Measurements from ENCODE around the gene WDR48. TPM values are rescaled to one million over a fixed set of nuclear protein-coding genes. Genes with fewer than 3 reads are reported as not detected.
"Not testable (repeated sequence)": the region's sequence is repeated elsewhere in the genome, so short reads cannot be mapped to it uniquely, and the experiment has no call there.

Gene WDR48
- total RNA-seq, 1 experiment from 2014 or later, result 27.1 TPM

DNA sequence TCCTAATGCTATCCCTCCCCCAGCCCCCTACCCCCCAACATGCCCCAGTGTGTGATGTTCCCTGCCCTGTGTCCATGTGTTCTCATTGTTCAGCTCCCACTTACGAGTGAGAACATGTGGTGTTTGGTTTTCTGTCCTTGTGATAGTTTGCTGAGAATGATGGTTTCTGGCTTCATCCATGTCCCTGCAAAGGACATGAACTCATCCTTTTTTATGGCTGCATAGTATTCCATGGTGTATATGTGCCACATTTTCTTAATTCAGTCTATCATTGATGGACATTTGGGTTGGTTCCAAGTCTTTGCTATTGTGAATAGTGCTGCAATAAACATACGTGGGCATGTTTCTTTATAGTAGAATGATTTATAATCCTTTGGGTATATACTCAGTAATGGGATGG lies 9.4 kb downstream of the WDR48 start:
- in situ Hi-C loops (cut with HindIII; ENCODE audit: low sequenced_read_pairs); DNase-seq (ENCODE audit: low spot score): not testable (repeated sequence)

DNA sequence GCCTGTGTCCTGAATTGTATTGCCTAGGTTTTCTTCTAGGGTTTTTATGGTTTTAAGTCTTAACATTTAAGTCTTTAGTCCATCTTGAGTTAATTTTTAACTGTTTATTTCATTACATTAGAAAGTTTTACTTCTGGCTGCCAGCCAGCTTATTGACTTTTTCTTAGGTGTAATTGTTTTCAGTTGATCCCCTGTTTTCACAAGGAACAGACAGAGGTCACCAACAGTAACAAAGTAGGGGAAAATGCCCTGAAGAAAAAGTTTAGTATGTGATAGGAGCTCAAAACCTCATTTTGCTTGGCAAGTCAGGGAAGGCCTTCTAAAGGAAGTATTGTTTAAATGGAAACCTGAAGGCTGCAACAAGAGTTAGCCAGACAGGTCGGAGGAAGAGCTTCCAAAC lies 10.4 kb downstream of the WDR48 start:
- no peak for DNase-seq (ENCODE audit: low spot score)
- in situ Hi-C loops (cut with HindIII; ENCODE audit: low sequenced_read_pairs), result no loop called here

DNA sequence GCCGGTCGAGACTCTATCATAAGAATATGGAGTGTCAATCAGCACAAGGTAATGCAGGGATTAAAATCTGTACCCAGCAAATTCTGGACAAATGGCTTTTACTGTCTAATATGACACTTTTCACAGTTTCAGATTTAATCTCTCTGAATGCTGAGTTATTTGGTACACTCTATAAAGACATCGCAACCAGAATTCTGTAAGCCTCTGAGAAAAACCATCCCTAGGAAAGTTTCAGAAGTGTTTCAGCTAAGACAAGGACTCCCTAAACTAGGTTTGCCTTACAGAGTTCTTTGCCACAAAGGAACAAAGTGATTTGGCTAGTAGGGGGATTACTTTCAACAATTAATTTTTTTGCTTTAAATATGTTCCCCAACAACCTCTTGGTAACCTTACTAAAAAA lies 11.3 kb downstream of the WDR48 start:
- no peak for DNase-seq (ENCODE audit: low spot score)
- in situ Hi-C loops (cut with HindIII; ENCODE audit: low sequenced_read_pairs), result no loop called here

DNA sequence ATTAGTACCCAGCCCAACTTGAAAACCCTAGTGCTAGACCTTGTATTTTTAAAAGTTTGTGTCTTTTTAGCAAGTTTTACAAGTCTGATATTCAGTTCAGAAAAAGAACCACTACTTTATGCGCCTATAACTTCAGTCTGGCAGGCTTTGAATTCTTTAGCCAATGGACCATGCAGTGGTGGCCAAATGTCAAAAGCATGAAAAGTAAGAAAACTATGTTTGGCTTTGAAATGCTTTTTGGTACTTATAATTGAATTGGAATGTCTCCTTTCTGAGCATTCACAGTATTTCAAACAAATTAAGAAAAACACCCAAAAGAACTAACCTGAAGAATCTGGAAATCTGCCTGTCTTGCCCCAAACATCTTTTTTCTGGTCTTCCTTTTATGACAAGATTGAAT lies 12.8 kb downstream of the WDR48 start:
- in situ Hi-C loops (cut with HindIII; ENCODE audit: low sequenced_read_pairs), result no loop called here
- no peak for DNase-seq (ENCODE audit: low spot score)

GRCh38 chr3:39065197-39065596 lies 13.4 kb downstream of the WDR48 start:
- in situ Hi-C loops (cut with HindIII; ENCODE audit: low sequenced_read_pairs), result no loop called here
- DNase-seq (ENCODE audit: low spot score), result peak; percentile 40

- DNase-seq (ENCODE audit: low spot score), result no peak
- in situ Hi-C loops (cut with HindIII; ENCODE audit: low sequenced_read_pairs), result no loop called here
Observed at GRCh38 chr3:39067286-39067685, 15.5 kb downstream of the WDR48 start.

DNA sequence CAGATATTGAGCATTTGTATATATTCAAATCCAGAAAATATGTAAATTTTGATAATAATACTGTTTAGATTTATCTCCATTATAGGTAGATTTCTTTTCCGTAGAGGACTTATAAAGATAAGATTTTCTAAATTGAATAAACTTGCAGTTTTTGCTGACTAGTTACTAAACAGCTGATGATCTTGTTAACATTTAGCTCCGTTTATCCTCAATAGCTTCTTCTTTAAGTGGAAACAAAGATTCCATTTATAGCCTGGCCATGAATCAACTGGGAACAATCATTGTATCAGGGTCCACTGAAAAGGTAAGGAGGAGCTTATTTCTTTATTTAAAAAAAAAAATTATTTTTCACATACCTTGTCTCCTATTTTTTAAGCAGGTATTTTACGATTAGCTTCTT lies 16.7 kb downstream of the WDR48 start:
- no peak for DNase-seq (ENCODE audit: low spot score)
- in situ Hi-C loops (cut with HindIII; ENCODE audit: low sequenced_read_pairs), result no loop called here

- in situ Hi-C loops (cut with HindIII; ENCODE audit: low sequenced_read_pairs), result no loop called here
- no peak for DNase-seq (ENCODE audit: low spot score)
Observed at GRCh38 chr3:39075910-39076309, 24.1 kb downstream of the WDR48 start.

DNA sequence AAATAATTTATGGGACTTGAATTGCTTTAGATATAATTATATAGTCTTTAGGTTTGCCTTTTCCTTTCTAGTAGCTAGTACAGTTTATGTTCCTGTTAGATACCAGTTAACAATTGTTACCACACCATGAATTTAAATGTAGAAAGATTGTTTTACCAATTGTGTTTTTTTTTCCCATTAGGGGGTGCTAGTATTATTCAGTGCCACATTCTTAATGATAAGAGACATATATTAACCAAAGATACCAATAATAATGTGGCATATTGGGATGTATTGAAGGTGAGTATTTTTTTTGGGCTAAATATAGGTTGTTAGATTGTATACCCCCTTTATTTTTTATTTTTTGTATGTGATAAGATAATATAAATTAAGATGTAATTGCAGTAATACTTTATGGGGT lies 27.7 kb downstream of the WDR48 start:
- in situ Hi-C loops (cut with HindIII; ENCODE audit: low sequenced_read_pairs), result no loop called here
- DNase-seq (ENCODE audit: low spot score), result no peak

GRCh38 chr3:39080026-39080425 lies 28.2 kb downstream of the WDR48 start:
- in situ Hi-C loops (cut with HindIII; ENCODE audit: low sequenced_read_pairs), result no loop called here
- DNase-seq (ENCODE audit: low spot score), result no peak

DNA sequence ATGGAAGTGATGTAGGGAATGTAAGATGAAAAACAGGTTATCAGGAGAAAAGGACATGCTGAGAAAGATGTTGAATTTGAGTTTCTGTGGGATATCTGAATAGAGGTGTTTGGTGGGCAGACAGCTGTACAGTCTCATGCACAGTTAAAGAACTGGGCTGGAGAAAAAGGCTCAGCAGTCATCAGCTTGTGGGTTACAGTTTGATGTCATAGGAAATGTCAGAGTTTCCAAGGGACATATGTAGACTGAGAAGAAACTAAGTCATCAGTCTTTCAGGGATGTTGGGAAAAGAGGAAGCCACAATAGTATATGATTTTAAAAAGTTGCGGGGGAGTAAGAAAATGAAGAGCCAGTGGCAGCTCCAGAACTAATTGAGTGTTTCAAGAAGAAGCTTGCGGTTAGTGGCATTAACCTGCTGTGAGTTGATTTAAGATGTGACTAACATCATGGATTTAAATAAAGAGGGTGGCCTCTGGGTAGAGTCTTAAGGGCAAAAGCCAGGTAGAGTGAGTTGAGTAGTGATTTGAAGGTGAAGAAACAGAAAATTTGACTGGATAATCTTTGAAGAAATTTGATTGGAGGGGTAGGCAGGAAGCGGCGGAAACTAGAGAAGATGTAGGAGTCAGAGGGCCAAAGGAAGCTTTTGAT lies 31.0 kb downstream of the WDR48 start:
- in situ Hi-C loops (cut with HindIII; ENCODE audit: low sequenced_read_pairs), result no loop called here
- no peak for DNase-seq (ENCODE audit: low spot score)

DNA sequence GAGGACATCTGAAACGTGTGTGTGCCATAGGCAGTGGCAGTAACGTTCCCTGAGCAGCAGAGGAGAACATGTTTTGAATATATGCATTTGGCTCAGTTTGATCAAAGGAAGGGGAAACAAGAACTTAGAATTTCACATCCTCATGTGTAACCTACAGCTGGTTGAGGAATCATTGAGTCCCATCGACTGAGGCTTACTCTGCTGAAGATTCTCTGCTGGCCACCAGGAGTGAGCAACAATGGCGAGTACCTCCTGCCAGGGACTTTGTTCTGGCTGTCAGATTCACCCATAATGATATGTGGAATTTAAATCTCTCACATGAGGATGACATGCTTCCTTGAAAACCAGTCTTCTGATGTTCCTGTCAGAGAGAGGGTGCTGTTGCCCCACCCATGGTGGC lies 34.3 kb downstream of the WDR48 start:
- no peak for DNase-seq (ENCODE audit: low spot score)
- in situ Hi-C loops (cut with HindIII; ENCODE audit: low sequenced_read_pairs), result no loop called here

- DNase-seq (ENCODE audit: low spot score), result no peak
- in situ Hi-C loops (cut with HindIII; ENCODE audit: low sequenced_read_pairs), result no loop called here
Observed at GRCh38 chr3:39088456-39088855, 36.6 kb downstream of the WDR48 start.

GRCh38 chr3:39088889-39089288 lies 37.1 kb downstream of the WDR48 start:
- DNase-seq (ENCODE audit: low spot score), result no peak
- in situ Hi-C loops (cut with HindIII; ENCODE audit: low sequenced_read_pairs), result no loop called here

- in situ Hi-C loops (cut with HindIII; ENCODE audit: low sequenced_read_pairs), result no loop called here
Observed at GRCh38 chr3:39090922-39091321, 39.1 kb downstream of the WDR48 start.

DNA sequence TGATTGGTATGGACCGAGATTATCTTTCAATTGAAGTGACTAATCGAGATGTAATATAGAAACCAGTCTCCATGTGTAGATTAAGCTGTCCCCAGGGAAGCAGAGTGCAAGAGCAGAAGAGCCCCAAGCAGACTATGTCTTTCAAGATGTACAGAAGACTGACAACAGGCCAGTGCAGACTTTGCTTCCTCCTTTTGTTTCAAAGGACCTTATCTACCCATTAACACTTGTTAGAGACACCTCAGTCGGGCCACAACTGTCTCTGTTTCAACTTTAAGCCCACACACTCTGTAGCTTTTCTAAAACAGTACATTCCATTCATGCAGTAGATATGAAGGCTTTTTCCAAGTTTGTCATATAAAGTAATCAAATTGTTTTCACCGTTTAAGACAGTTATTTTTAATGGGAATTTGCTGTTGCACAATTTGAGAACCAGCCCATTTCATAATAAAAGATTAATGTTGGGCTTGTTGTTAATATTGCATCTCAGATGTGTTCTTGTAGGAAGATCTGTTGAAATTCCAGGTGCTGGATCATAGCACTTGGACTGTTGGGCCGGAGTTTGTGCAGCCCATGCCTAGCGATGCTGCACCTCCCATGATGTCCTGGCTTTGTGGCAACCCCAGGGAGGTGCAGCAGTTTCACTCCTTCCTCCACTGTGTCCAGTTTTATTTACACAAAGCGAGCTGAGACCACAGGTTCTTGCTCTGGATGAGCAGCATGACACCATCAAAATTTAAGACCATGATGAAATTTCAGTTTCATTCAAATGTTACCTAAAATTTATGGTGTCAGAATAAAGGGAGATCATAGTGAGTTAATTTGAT lies 43.2 kb downstream of the WDR48 start:
- in situ Hi-C loops (cut with HindIII; ENCODE audit: low sequenced_read_pairs), result no loop called here
- no peak for DNase-seq (ENCODE audit: low spot score)

More at GRCh38 chr3:39090922-39091321, 39.1 kb downstream of the WDR48 start:
- no peak for DNase-seq (ENCODE audit: low spot score)

GRCh38 chr3:39095778-39096177 lies 44.0 kb downstream of the WDR48 start:
- in situ Hi-C loops (cut with HindIII; ENCODE audit: low sequenced_read_pairs), result no loop called here
- DNase-seq (ENCODE audit: low spot score), result peak; percentile 32

DNA sequence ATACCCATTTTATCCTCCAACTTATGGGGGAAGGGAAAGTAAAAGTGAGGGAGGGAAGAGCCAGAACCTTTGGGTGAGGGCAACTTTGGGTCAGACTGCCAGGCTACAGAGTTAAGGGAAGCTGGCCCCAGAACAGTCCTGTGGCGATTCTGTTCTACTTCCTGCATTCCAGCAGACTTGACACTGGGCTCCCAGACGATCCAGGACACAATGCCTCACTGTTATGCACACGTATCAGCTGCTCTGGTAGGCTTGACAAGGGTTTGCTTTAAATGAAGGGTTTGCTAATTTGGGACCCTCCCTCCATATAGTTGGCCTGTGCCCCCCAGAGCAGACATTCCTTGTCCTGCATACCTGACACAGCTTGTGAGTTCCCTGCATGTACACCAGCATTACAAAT lies 45.0 kb downstream of the WDR48 start:
- DNase-seq (ENCODE audit: low spot score), result peak; percentile 36
- in situ Hi-C loops (cut with HindIII; ENCODE audit: low sequenced_read_pairs), result no loop called here

DNA sequence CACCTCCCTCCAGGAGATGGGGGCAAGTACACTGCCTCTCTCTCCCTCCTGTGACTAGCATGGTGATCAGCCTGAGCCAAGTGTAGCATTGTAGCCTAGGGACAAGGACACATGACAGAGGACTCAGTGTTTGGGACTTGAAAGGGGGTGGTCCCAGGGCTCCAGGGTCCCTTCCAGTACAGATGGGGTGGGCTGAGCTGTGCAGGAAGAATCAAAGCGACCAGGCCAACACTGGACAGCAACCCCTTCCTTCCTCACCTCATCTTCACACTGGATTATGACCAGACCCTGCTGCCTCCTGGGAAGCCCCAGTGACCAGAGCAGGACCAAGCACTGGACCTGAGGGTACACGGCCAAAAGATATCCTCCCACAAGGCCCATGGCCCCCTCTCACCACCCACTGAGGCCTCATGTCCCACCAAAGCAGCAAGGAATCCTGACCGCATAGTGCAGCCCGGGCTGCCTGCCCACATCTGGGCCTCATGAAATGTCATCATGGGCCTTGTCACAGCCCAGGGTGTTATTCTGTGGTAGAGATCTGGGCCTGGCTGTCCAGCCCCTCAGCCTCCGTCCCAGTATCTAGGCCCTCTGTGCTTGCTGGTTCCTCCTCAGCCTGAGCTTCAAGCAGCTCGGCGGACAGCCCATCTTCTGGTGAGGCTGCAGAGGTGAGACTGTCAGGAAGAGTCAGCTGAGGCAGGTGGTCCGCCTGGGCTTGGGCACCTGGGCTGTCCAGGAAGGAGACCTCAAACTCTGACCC lies 46.1 kb downstream of the WDR48 start:
- in situ Hi-C loops (cut with HindIII; ENCODE audit: low sequenced_read_pairs), result no loop called here
- DNase-seq (ENCODE audit: low spot score), result no peak

- in situ Hi-C loops (cut with HindIII; ENCODE audit: low sequenced_read_pairs), result no loop called here
- no peak for DNase-seq (ENCODE audit: low spot score)
Observed at GRCh38 chr3:39098473-39099000, 46.7 kb downstream of the WDR48 start.

All from G401 (cell line).